HUDEP-2 (cell line): ENCODE results near the gene CMTM7.

Experiments
- DNase-seq, 76 experiments: peaks; one replicate each; lab custom pipeline; 2025; ENCODE audit not compliant: unreplicated experiment in 76 of 76; lab: John Stamatoyannopoulos, UW

The CMTM7 gene

DNA sequence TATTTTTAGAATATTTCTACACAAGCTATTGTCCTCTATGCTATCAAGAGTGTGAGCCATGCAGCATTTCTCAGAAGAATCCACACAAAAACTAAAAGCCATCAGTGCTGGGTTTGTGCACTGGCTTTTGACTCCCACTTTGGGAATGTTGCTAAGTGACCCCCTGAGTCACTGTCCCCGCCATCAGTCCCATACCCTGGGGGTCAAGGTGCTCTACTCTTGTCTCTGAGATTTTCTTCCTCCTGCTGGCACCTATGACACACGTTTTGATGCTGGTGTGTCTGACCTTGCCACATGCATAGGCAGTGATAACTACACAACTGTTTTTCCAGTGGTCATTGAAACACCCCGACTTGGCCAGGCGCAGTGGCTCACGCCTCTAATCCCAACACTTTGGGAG lies 19.8 kb downstream of the CMTM7 start:
- no peak for DNase-seq

DNA sequence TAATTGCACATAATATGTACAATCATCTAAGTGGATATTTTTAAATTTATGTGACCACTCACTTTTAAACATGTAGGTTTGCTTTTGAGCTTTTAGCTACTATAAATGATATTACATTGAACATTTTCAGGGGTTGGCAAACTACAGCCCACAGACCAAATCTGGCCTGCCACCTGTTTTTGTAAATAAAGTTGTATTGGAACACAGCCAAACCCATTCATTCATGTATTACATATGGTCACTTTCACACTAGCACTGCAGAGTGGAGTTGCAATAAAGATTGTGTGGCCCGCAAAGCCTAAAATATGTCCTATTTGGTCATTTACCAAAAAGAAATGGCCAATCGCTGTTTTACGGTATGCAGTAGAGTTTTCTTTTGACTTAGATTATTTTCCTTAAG lies 21.2 kb downstream of the CMTM7 start:
- no peak for DNase-seq

DNA sequence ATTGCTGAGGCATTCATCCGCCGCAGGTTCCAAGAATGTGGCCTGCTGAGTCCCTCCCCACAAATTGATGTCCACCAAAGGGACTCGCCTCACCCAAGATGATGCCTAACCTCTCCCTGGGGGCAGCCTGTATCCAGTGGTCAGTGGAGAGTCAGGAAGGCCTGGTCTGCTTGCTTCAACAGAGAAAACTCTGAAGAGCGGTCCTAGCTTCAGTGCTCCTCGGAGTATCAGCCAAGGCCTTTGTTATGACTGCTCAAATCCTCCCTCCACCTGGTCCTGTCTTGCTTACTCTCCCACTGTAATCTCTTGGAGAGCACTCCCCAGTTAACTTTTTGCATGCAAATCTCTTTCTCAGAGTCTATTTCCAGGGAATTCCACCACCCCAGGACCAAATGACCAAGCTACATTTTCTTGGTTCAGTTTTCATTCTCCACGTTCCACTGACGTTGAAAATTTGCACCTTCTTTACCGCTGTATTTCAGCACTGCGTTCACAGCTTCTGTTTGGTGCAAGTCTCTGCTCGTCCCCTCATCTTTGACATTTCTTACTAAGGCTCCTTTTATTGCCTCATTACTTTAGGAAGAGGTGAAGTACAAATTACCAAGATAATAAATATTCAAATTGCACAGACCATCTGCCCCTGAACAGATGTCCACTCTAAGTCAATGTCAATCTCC lies 22.3 kb downstream of the CMTM7 start:
- no peak for DNase-seq

DNA sequence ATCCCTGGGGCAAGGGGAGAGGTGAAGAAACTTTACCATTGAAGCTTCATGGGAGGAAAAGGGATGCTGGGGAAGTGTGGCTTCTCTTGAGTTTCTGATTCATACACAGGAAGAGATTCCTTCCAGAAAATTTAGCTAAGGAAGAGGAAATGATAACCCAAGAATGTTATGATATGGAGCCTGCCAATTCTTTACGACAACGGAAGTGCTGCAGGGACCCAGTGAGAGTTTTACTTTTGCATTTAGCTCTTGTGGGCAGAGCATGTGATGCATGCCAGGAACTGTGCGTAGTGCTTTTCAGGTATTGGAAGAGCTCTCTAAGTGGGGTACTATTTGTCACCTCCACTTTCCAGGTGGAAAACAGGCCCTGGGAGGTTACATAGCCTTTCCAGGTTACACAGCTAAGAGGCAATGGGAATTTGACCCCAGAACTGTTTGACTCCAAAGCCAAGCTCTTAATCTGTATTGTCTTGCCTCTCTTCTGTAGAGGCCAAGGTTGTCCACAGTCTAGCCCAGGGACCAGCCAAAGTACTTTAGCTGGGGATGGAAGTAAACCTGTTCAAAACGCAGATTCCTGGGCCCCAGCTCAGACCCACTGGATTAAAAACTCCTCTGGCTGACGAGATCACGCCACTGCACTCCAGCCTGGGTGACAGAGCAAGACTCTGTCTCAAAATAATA lies 23.0 kb downstream of the CMTM7 start:
- DNase-seq: no peak

DNA sequence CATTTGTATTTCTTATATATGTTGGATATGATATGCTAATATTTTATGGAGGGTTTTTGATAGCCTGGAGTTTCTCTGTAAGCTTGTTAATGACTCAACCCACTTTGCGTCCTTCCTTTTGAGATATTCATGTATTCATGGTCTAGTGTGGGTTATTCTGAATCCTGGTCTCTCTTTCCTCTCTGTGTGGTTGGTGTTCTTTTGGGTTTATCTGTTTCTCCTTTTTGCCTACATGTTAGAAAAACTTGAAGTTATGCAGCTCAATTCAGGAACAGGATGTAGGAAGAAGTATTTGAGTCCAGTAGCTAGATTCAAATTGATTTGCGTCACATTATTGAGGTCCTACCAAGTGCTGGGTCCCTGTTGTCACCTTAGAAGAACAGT lies 28.1 kb downstream of the CMTM7 start:
- no peak for DNase-seq

DNA sequence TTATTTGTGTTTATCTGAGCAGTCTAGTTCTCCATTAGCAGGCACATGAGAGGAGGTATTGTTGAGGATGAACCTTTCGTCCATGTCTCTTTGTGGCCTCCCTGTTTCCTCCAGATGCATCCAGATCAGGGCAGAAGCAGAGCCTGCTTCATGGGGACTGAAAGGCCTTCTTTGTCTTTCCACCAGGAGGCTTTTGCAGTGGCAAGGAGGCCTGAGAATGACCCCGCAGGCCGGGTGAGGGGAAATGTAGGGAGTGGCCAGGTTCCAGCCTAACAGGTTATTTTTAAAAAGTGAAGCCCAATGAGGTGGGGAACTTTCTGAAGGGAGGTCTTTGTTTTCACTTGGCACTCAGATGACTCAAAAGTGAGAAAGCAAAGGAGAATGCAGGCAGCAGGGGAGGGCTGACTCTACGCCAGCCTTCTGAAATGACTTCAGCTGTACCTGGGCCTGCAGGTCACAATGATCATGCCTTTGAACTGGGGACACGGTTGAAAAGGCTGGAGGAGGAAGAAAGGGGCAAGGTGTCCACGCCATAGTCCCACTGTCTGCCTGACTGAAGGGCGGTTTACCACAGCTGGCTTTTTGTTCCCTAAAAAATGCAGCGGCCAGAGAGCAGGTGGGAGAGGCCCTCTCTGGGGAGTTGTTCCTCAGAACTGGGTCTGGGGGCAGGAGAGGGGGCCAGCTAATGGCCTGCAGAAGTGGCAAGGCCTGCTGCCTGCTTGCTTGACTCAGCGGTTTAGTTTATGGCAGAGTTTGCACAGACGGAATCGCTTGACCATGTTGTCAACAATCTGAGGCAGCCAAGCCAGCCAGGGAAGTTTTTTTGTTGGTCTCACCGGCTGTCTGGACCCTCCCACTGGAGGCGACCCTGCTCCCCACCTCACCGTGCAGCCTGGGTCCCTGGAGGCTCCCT lies 28.7 kb downstream of the CMTM7 start:
- DNase-seq: no peak

DNA sequence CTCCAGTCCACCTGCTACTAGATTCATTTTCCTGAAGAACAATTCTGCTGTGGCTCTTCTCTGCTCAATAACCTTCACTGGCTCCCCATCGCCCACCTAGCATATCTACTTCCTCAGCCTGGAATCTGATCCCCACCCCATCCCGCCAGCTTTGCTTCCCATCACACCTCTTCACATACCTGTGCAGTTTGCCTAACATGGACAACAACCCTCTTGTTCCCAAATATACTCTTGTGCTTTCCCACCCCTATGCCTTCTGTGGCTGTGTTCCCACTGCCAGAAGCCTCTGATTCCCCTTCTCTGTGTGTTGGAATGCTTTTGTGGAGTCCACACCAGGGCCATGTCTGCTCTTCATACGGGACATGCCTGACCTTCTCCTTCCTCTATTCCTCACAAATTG lies 29.5 kb downstream of the CMTM7 start:
- no peak for DNase-seq

DNA sequence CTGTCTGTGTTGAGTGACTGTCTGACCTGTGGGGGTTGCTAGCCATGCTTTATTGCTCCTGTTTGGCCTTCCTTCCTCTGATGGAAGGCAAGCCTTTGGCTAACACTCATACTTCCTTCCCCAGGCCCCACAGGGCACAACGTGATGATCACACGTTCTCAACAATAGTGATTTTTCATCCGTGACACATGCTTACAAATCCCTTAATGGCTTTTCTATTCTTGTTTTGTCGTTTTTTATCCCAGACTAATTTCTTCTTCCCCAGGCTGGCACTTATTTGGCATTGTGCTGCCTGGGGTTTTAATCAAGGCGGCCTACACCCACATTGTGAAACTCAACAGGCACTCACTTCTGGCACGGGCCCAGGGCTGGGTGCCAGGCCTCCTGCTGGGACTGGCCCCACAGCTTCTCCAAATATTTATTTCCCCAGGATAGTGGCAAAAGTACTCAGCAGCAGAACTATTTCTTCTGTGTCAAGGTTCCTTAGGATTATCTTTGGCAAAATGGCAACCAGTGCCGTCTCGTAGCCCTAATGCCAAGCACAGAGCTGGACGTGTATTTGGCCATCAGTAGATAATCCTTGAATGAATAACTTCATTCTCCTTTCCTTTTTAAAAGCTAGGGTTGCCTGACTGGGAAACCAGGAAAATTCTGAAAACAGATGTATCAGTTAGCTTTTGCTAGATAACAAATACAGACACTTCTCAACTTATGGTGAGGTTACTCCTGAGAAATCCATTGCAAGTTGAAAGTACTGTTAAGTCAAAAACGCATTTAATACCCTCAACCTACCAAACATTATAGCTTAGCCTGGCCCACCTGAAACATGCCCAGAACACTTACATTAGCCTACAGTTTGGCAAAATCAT lies 30.6 kb downstream of the CMTM7 start:
- DNase-seq: peak in 61 of 76 experiments; percentile 5 to 68 (median 36)

DNA sequence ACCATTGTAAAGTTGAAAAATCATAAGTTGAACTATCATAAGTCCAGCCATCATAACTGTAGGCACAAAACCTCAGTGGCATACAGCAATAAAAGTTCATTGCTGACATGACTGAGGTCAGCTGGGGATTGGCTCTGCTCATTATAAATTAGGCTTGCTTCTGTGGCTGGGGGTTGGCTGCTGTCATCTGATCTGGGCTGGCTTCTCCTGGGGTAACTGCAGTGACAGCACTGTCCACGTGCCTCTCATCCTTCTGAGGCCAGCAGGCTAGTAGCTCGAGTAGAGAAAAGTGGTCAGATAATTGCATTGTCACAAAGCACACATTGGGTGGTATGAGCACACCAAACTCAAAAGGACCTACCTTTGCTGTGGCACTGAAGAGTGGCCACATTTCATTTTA lies 31.3 kb downstream of the CMTM7 start:
- peak in 3 of 76 experiments; percentile 2 to 18 (median 8) for DNase-seq

DNA sequence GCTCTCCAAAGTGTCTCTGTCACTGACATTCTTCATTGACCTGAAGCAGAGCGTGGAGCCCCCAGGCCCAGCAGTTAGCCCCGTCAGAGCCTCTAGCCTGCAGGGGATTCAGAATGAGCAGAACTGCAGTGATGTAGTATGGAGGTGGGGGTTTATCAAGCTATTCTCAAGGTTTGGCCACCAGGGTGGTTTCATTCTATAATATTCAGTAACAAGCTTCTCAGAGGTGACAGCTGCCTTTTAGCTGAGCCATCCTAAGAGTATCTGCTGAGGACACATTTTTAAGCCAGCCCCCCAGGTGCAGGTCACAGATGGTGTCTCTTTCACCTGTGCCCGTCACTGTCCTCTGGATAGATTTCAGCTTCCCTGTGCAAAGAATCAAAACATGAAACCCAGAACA lies 31.9 kb downstream of the CMTM7 start:
- no peak for DNase-seq

DNA sequence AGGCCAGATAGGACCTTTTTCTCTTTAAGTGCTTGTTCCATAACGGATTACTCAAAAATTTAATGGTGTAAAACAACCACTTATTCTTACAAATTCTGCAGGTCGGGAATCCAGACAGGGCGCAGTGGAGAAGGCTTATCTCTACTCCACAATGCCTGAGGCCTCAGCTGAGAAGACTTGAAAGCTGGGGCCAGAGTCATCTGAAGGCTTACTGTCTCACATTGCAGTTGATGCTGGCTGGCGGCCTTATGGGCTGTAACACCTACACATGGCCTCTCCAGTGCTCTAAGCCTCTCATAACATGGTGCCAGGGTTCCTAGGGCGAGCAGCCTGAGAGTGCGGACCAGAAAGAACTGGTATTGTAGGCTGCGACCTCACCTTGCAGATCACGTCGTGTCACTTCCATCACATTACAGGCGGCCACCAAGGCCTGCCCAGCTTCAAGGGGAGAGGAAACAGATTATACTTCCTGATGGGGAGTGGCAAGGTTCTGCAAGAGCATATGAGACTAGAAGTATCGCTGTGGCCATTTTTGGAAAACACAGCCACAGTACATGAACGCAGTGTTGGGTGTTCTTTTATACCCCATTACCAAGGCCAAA lies 32.4 kb downstream of the CMTM7 start:
- peak in 15 of 76 experiments; percentile 4 to 36 (median 24) for DNase-seq

DNA sequence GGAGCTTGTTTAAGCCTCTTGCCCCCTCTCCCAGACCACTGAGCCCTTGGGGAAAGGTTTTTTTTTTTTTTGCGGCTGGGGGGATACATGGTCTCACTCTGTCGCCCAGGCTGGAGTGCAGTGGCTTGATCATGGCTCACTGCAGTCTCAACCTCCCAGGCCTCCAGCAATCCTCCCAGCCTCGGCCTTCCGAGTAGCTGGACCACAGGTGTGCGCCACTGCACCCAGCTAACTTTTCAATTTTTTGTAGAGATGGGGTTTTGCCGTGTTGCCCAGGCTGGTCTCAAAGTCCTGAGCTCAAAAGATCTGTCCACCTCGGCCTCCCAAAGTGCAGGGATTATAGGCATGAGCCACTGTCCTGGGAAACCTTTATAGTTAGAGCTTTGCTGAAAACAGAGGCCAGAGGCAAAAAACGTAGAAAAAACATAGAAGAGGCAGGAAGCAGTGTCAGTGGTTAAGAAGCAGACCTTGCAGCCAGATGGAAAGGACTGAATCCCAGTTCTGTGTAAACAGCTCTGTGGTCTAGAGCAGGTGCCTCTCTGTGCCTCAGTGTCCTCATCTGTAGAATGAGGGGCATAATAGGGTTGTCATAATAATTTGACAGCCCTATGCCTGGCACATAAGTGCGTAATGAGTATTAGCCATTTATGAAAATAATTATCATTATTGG lies 33.1 kb downstream of the CMTM7 start:
- no peak for DNase-seq

DNA sequence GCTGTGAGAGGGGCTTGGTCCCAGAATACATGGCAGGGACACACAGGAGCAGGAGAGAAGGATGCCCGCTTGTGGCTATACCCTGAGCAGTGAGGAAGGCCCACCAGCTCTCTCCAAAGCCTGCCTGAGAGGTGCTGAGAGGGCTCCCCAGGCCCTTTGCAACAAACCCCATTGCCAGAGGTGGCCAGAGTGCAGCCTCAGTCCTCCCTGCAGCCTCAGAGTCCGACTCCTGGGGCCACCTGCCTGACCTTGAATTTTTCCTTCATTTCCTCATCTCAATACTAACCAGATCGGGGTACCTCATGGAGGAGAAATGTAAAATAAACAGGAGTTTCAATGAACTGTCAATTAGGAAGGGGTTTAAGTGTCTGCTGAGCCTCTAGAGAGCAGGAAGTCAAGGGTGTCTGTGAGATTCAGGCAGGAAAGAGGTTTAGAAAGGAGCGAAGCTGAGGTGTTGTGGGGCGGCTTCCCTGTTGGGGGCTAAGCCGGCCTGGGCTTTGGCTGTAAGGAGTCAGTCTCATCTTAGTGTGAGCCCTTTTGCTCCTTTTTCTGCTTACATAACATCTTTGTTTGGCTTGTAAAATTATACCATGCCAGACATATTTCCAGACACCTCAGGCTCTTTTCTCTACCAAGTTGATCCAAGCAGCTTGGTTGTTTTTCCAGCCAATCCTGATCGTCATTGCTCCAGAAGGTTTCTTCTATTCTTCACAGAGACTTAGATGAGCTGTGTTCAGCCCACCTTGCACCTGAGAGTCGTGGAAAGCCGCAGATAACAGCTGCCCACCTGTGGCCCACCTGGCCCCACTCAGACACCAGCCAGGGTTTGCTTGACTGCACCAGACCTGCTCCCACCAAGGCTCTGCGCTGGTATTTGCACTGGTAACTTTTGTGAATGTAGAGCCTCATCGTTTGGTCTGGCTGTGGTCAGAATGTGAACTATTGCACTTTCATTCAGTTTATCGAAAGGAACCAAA lies 36.7 kb downstream of the CMTM7 start:
- no peak for DNase-seq

DNA sequence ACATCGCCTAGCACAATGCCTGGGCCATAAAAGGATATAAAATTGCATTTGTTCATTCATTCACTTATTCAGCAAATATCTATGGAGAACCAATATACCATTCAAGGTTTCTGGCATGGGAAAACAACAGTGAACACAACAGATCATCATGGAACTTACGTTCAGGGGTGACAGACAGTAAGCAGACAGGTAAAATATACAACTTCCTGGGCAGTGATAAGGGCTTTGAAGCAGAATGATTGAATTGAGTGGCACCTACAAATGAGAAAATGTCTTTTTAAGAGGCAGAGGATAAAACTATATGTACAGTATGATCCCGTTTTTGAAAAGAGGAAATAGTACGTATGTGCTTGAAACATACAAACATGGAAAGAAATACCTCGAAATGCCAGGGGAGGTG lies 39.2 kb downstream of the CMTM7 start:
- DNase-seq: no peak

DNA sequence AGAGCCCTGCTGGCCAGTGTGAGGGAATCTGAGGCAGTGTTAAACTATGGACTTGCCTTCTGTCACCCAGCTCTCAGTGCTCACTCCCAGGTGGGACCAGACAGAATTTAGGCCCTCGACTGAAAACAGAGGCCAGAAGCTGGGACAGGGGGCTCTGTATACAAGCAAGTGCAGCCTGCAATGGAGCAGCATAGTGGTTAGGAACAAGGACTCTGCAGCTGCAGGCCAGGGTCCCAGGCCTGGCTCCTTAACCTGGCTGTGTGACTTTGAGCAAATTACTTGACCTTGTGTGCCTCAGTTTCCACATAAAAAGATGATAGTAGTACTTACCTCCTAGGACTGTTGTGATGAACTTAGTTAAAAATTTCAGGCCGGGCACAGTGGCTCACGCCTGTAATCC lies 39.8 kb downstream of the CMTM7 start:
- no peak for DNase-seq

DNA sequence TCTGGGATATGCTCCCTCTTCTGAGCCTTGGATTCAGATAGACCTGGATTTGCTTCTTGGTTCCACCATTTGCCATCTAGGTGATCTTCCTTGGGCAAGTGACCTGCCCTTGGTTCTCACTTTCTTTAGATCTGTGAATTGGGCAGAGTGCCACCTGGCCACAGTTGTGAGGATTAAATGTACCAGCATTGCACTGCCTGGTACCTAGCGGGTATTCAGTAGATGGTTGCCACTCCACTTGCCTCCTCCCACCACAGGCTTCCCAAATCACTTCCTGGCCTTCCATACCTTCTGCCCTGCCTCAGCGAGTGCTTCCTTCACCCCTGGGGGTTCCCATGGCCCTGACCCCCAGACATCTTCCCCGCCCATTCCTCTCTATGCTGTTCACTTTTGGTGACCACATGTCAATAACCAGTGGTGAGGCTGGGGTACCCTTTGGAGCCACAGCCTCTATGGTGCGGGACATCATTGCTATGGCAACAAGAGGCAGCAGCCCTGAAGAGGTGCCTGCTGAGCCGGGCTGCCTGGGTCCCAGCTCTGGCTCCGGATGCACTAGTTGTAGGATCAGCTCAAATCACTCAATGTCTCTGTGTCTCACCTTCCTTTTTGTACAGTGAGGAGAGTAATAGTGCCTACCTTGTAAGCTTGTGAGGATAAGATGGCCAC lies 40.5 kb downstream of the CMTM7 start:
- no peak for DNase-seq

DNA sequence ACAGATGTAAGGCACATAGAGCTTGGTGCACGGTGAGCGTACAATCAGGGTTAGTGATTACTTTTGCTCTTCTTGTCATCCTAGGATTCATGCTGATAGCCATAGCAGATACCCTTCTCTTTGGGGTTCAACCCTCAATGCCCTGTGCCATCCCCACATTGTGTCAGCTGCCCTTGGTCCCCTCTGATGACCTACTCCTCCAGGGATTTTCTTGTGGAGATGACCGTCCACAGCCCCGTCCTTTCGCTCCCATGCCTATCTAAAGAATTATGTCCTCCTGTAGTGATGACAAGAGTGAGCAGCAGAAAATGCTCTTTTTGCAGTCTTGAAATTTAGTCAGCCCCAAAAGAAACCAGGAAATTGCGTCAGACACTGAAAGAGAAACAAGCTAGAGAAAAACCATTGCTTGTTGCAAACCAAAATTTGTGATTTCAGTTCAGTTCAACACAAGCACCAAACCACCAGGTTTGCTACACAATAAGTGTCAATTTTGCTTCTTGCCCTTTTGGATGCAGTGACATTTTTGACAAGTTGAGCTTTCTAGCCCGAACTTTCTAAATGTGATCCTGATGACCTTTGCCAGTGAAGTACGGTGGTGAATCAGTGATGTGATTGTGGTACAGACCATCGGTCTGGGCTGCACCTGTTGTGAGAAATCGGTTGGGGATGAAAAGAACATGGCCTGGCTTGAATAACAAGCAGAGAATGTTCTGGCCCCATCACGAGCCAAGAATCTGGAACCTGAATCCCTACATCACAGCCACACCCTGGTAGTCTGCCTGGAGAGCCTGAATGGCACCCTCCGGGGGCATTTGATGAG lies 41.3 kb downstream of the CMTM7 start:
- DNase-seq: no peak
